IPS DF 6.9 (cell line): ENCODE measurements around the gene LRRC27.
"Not testable (repeated sequence)": the region's sequence is repeated elsewhere in the genome, so short reads cannot be mapped to it uniquely, and the experiment has no call there.

Experiments used
- DNase-seq: peaks from one replicate; pipeline ENCODE4 v3.0.0-alpha.2; 2013; ENCODE audit warnings: low read depth, low spot score
- H3K27ac ChIP-seq: one replicate; pipeline ENCODE4 v1.5.1; 2013; ENCODE audit warnings: low read length, control low read depth
- H3K27me3 ChIP-seq: 2 replicates; pipeline ENCODE4 v1.6.1; 2013; ENCODE audit warnings: mild to moderate bottlenecking, low read length; ENCODE audit not compliant: control insufficient read depth, insufficient read depth
- H3K36me3 ChIP-seq: 2 replicates; pipeline ENCODE4 v1.6.1; 2013; ENCODE audit warnings: low read length; ENCODE audit not compliant: control insufficient read depth, insufficient read depth
- H3K4me1 ChIP-seq: 2 replicates; pipeline ENCODE4 v1.6.1; 2013; ENCODE audit warnings: low read length; ENCODE audit not compliant: control insufficient read depth, insufficient read depth
- H3K4me3 ChIP-seq: 2 replicates; pipeline ENCODE4 v1.5.1; 2013; ENCODE audit warnings: mild to moderate bottlenecking, low read length
- H3K9me3 ChIP-seq: 2 replicates; pipeline ENCODE4 v1.6.1; 2013; ENCODE audit warnings: low read length, inconsistent platforms; ENCODE audit not compliant: control insufficient read depth, insufficient read depth
- WGBS: extraction: QIAGEN DNeasy Blood & Tissue Kit; methylation state at CpG from one replicate; pipeline ENCODE4 v1.1.7; 2013; ENCODE audit warnings: mixed read lengths, missing lambda C conversion rate; ENCODE audit not compliant: insufficient read length, insufficient coverage; 5-methylcytosine and 5-hydroxymethylcytosine counted together

LRRC27 gene

DNA sequence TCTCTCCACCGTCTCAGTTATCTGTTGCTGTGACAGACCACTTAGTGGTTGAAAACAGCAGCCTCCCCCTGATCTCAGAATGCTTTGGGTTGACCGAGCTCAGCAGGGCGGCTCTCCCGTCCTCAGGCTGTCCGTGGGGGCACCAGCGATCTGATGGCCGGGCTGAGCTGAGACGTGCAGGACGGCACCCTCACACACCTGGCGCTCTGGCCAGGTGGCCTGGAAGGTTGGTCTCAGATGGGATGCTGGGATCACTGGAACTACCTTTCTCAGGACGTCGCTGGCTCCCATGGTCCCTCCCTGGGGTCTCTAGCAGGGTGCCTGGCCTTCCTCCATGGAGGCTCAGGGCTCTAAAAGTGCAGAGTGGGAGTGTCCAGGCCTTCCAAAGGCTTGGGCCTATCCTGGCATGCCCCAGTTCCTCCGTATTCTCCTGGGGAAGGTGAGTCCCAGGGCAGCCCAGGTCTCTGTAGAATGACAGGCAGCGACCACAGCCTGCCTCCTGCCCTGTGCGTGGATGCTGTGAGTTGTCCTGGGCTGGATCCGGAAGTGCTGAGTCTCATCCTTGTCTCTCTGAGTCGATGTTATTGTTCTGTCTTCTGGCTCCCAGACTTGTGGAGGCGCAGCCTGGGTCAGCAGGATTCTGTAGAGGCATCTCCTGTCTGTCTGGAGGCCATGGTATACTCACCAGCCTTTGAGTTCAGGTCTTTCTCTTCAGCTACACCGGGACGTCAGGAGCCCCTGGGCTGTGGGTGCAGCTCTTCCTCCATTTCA lies 52.8 kb downstream of the LRRC27 start:
- DNase-seq = no peak
- Histone ChIP-seq H3K27ac (no peak overlapping the region), H3K27me3 (no peaks in the 10 kb centered on the region), H3K9me3 (no peaks in the 10 kb centered on the region), H3K36me3 (no peaks in the 10 kb centered on the region), H3K4me1 (peaks cover 6% of the 10 kb centered on the region), H3K4me3 (no peak overlapping the region)
- no CpG with 5 or more reads among the region's 20 CpGs for WGBS

DNA sequence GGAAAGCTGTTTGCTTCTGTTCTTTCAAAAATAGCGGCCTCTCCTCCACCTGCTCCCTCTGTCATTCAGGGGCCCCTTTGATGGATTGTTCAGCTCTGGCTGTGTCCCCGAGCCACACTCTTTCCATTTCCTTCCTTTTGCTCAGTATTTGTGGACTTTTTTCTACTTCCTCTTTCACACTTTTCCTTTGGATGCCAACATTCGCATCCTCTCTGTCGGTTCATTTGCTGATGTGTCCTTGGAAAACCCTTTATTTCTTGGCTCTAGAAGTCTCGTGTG lies 53.3 kb downstream of the LRRC27 start:
- Histone ChIP-seq H3K27ac (no peak overlapping the region), H3K9me3 (no peaks in the 10 kb centered on the region), H3K27me3 (no peaks in the 10 kb centered on the region), H3K4me3 (no peak overlapping the region), H3K36me3 (no peaks in the 10 kb centered on the region), H3K4me1 (peaks cover 6% of the 10 kb centered on the region)
- DNase-seq = no peak
- no CpG with 5 or more reads among the region's 5 CpGs for WGBS

- no peaks in the 10 kb centered on the region for H3K36me3 ChIP-seq
- H3K4me1 ChIP-seq = peaks cover 6% of the 10 kb centered on the region
- no CpG with 5 or more reads among the region's 18 CpGs for WGBS
- no peak overlapping the region for H3K27ac ChIP-seq
- H3K4me3 ChIP-seq = no peak overlapping the region
- no peaks in the 10 kb centered on the region for H3K9me3 ChIP-seq
- H3K27me3 ChIP-seq = no peaks in the 10 kb centered on the region
- no peak for DNase-seq
Measured at GRCh38 chr10:132385721-132386418, 53.9 kb downstream of the LRRC27 start.

GRCh38 chr10:132386419-132386831 lies 54.4 kb downstream of the LRRC27 start:
- Histone ChIP-seq H3K36me3 (no peaks in the 10 kb centered on the region), H3K27ac (no peak overlapping the region), H3K9me3 (no peaks in the 10 kb centered on the region), H3K27me3 (no peaks in the 10 kb centered on the region), H3K4me1 (peaks cover 6% of the 10 kb centered on the region), H3K4me3 (no peak overlapping the region)
- DNase-seq = no peak
- WGBS = no CpG with 5 or more reads among the region's 9 CpGs

DNA sequence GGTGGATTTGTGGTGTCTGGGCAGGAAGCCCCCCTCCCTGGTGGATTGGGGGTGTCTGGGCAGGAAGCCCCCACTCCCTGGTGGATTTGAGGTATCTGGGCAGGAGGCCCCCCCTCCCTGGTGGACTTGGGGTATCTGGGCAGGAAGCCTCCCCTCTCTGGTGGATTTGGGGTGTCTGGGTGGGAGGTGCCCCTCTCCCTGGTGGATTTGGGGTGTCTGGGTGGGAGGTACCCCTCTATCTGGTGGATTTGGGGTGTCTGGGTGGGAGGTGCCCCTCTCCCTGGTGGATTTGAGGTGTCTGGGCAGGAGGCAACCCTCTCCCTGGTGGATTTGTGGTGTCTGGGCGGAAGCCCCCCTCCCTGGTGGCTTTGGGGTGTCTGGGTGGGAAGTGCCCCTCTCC lies 54.9 kb downstream of the LRRC27 start:
- H3K36me3 ChIP-seq, H3K4me3 ChIP-seq, DNase-seq, H3K9me3 ChIP-seq, H3K27ac ChIP-seq, H3K4me1 ChIP-seq, H3K27me3 ChIP-seq: not testable (repeated sequence)
- WGBS = no CpG with 5 or more reads among the region's 1 CpG

DNA sequence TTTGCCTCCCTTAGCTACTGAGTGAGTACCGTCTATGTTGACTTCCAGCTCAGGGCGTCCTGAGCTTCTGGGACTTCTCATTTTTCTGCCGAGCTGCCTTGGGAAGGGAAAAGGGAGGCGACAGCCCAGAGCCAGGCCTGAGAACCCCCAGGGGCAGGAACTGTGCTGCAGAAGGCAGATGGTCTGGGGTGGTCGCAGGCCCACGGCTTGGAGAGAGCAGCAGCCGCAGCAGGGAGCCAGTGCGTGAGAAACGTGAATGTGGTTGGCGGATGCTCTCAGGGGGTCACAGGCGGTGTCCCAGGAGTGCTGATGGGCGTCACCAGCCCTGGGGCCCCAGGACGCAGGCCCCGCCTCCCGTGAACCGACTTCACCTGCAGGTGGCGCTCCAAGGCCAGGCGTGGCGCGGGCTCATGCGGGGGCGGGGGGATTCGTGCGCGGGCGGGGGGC lies 55.8 kb downstream of the LRRC27 start:
- H3K27me3 ChIP-seq = no peaks in the 10 kb centered on the region
- H3K4me3 ChIP-seq = no peak overlapping the region
- no peak for DNase-seq
- peaks cover 6% of the 10 kb centered on the region for H3K4me1 ChIP-seq
- H3K27ac ChIP-seq = no peak overlapping the region
- H3K36me3 ChIP-seq = no peaks in the 10 kb centered on the region
- no peaks in the 10 kb centered on the region for H3K9me3 ChIP-seq
- WGBS = no CpG with 5 or more reads among the region's 26 CpGs

DNA sequence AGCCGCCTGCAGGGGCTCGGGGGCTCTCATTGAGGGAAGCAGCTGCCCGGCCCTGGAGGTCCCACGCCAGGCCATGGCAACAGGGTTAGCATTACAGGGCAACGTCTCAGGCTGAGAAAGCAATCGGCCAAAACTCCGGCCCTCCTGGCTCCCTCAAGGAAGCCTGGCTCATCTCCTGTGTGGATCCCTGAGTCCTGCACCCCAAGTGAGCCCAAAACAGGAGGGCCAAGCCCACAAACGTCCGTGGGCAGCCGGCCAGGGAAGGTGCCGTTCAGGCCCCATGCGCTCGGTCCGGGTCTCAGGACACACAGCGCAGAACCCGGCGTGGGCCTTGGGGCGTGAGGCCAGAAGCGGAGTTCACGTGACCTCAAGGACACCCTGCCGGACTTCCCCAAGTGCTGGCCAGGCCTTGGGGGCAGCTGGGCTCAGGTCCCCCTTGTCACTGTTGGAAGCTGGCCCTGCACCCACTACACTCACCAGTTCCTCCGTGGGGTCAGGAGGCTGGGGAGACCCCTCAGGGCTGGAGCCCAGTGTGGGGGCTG lies 57.0 kb downstream of the LRRC27 start:
- no CpG with 5 or more reads among the region's 22 CpGs for WGBS
- H3K4me1 ChIP-seq = peaks cover 6% of the 10 kb centered on the region
- no peak overlapping the region for H3K27ac ChIP-seq

DNA sequence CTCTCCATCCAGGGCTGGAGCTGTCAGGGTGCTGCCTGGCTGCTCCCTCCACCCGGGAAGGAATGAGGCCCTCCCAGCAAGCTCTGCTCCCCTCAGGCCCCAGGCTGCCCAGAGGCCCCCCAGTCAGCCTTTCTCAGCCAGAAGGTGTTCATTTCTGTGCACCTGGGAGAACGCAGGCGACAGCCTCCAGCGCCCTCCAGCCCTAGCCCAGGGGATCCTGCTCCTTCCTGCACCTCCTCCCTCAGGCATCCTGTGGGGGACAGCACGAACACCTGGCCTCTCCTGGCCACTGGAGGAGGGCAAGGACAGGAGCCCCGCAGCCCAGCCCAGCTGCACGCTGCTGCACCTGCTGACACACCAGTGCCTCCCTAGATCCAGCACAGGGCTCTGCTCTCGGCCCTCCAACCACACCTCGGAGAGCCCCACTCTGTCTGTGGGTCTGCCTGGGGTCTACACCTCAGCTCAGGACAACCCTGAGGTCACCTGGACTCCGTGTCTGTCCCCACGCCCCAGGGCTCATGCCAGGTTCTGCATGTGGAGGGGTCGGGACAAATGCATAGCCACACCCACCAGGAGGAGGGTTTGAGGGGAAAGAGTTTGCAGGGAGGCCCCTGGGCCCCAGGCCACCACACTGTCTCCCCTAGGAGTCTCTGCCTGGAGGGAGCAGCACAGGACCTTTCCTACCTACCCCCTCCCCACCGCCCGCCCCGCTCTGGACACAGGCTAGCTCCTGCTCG lies 57.6 kb downstream of the LRRC27 start:
- Histone ChIP-seq H3K4me3 (no peak overlapping the region), H3K27me3 (no peaks in the 10 kb centered on the region), H3K9me3 (no peaks in the 10 kb centered on the region), H3K27ac (no peak overlapping the region), H3K36me3 (no peaks in the 10 kb centered on the region), H3K4me1 (peaks cover 6% of the 10 kb centered on the region)
- no CpG with 5 or more reads among the region's 16 CpGs for WGBS
- DNase-seq = no peak

More for the DNA sequence above, 57.0 kb downstream of the LRRC27 start:
- no peak for DNase-seq
- no peaks in the 10 kb centered on the region for H3K36me3 ChIP-seq
- no peak overlapping the region for H3K4me3 ChIP-seq
- no peaks in the 10 kb centered on the region for H3K27me3 ChIP-seq
- H3K9me3 ChIP-seq = no peaks in the 10 kb centered on the region

DNA sequence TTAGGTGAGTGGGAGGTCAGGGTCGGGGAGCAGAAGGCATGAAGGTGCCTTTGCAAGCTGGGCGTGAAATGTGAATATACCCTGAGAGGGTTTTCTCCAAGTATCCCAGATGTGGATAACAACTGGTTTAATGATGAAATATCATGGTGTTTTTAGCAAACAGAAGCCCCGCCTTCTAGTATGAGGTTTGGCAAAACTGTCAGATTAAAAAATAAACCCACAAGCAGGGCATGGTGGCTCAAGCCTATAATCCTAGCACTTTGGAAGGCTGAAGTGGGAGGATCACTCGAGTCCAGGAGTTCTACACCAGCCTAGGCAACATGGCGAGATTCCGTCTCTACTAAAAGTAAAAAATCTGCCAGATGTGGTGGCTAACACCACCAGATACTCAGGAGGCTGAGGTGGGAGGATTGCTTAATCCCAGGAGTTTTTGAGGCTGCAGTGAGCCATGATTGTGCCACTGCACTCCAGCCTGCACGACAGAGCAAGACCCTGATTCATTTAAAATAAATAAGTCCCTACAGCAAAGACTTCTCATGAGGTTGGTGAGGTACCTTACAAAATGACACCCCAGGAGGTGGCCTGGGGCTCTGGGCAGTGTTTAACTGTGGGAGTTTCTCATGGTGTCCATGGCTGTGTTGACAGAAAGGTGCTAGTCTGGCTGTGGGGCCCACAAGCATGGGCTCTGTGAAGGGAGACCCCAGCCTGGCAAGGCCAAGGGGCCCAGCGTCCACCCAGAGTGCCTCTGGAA lies 58.4 kb downstream of the LRRC27 start:
- WGBS = no CpG with 5 or more reads among the region's 8 CpGs
- no peaks in the 10 kb centered on the region for H3K27me3 ChIP-seq
- H3K9me3 ChIP-seq = no peaks in the 10 kb centered on the region
- no peak overlapping the region for H3K27ac ChIP-seq
- H3K36me3 ChIP-seq = no peaks in the 10 kb centered on the region
- peaks cover 6% of the 10 kb centered on the region for H3K4me1 ChIP-seq
- no peak for DNase-seq
- no peak overlapping the region for H3K4me3 ChIP-seq
